Stimulated activated naive CD8-positive, alpha-beta T cell treated with anti-CD3 and anti-CD28 coated beads, Interleukin-15, amount 100 ng/mL, for 72 hours (primary cell): ENCODE measurements around the gene PLAU.
A peak's percentile ranks its signal among the peaks of the same experiment; 100 is the strongest.
"Not testable (repeated sequence)": the region's sequence is repeated elsewhere in the genome, so short reads cannot be mapped to it uniquely, and the experiment has no call there.

Experiments
- ATAC-seq: fragments of 150-1000 bp; cut with Tn5 transposase; 2 replicates; pipeline ENCODE4 v1.10.0; 2021; ENCODE audit warnings: mild to moderate bottlenecking, moderate library complexity
- DNase-seq, 2 donors: peaks; one replicate each; pipeline ENCODE4 v3.0.0; 2021 to 2022
- H3K27ac Mint-ChIP-seq, 2 donors: one replicate each; pipeline ENCODE4 v1.8.0; 2022; ENCODE audit warnings: mild to moderate bottlenecking in 2 of 2, mixed read lengths in 2 of 2, moderate library complexity in 2 of 2
- H3K27me3 Mint-ChIP-seq: one replicate; pipeline ENCODE4 v1.8.0; 2022; ENCODE audit warnings: mixed read lengths
- H3K4me1 Mint-ChIP-seq: one replicate; pipeline ENCODE4 v1.8.0; 2022; ENCODE audit warnings: mild to moderate bottlenecking, mixed read lengths
- H3K4me3 Mint-ChIP-seq, 2 donors: one replicate each; pipeline ENCODE4 v1.8.0; 2022; ENCODE audit warnings: mild to moderate bottlenecking in 2 of 2, mixed read lengths in 2 of 2, moderate library complexity in 1 of 2
- H3K9me3 Mint-ChIP-seq, 2 donors: one replicate each; pipeline ENCODE4 v1.8.0; 2022; ENCODE audit warnings: mixed read lengths in 2 of 2

PLAU gene

GRCh38 chr10:73964743-73965142 lies 53.8 kb downstream of the PLAU start:
- ATAC-seq (no peak), DNase-seq (no peak)
- H3K4me1 Mint-ChIP-seq = peaks cover 9% of the 10 kb centered on the region
- H3K27me3 Mint-ChIP-seq = no peaks in the 10 kb centered on the region
- H3K4me3 Mint-ChIP-seq = no peak overlapping the region
- no peaks in the 10 kb centered on the region for H3K9me3 Mint-ChIP-seq
- H3K27ac Mint-ChIP-seq = no peak overlapping the region

- not testable (repeated sequence) for H3K27ac Mint-ChIP-seq, H3K27me3 Mint-ChIP-seq, H3K4me1 Mint-ChIP-seq, H3K9me3 Mint-ChIP-seq, DNase-seq, ATAC-seq, H3K4me3 Mint-ChIP-seq
Observed at GRCh38 chr10:73965267-73965889, 54.4 kb downstream of the PLAU start.

- no peak overlapping the region for H3K4me3 Mint-ChIP-seq
- no peaks in the 10 kb centered on the region for H3K9me3 Mint-ChIP-seq
- peak overlapping the region in 1 of 2 donors; percentile 37 for H3K27ac Mint-ChIP-seq
- no peaks in the 10 kb centered on the region for H3K27me3 Mint-ChIP-seq
- DNase-seq (no peak), ATAC-seq (no peak)
- no peaks in the 10 kb centered on the region for H3K4me1 Mint-ChIP-seq
Observed at GRCh38 chr10:73965890-73966768, 55.2 kb downstream of the PLAU start.

- H3K4me1 Mint-ChIP-seq = no peaks in the 10 kb centered on the region
- no peak overlapping the region for H3K4me3 Mint-ChIP-seq
- H3K27me3 Mint-ChIP-seq = no peaks in the 10 kb centered on the region
- ATAC-seq (no peak), DNase-seq (no peak)
- H3K27ac Mint-ChIP-seq = no peak overlapping the region
- no peaks in the 10 kb centered on the region for H3K9me3 Mint-ChIP-seq
Observed at GRCh38 chr10:73967022-73967429, 56.1 kb downstream of the PLAU start.
